Measurements from ENCODE around the gene CENPM.

GRCh38 chr22:41929418-41929810 lies 17.5 kb downstream of the CENPM start:
- TF ChIP-seq CTCF (conservative IDR thresholded peaks at IDR 0.05; ENCODE audit: low read length) (no peak), EZH2phosphoT487 (IDR thresholded peaks at IDR 0.05; ENCODE audit: borderline replicate concordance) (no peak)
